Effector memory CD4-positive, alpha-beta T cell (primary cell): ENCODE measurements around the gene CREB5.

Source experiments
- DNase-seq, 3 donors: peaks; one replicate each; pipeline ENCODE4 v3.0.0-alpha.2; 2020
- H3K27ac ChIP-seq: 2 replicates; pipeline ENCODE4 v1.7.0; 2013; ENCODE audit warnings: mild to moderate bottlenecking, low read length, moderate library complexity; ENCODE audit not compliant: insufficient read depth, poor library complexity, severe bottlenecking
- H3K27me3 ChIP-seq: replicated peaks from 2 replicates; pipeline ENCODE4 v1.7.0; 2013; ENCODE audit warnings: mild to moderate bottlenecking, low read length; ENCODE audit not compliant: insufficient read depth, control insufficient read depth, poor library complexity, severe bottlenecking
- H3K36me3 ChIP-seq: 2 replicates; pipeline ENCODE4 v1.7.0; 2013; ENCODE audit warnings: mild to moderate bottlenecking, low read length, moderate library complexity; ENCODE audit not compliant: control insufficient read depth, insufficient read depth
- H3K4me1 ChIP-seq: 2 replicates; pipeline ENCODE4 v1.7.0; 2013; ENCODE audit warnings: low read length, mild to moderate bottlenecking; ENCODE audit not compliant: control insufficient read depth, insufficient read depth, poor library complexity, severe bottlenecking
- H3K4me3 ChIP-seq: 2 replicates; pipeline ENCODE4 v1.7.0; 2013; ENCODE audit warnings: low read length, low read depth, mild to moderate bottlenecking; ENCODE audit not compliant: insufficient read depth, poor library complexity, severe bottlenecking
- H3K9me3 ChIP-seq: 2 replicates; pipeline ENCODE4 v1.7.0; 2013; ENCODE audit warnings: mild to moderate bottlenecking, low read length, moderate library complexity; ENCODE audit not compliant: control insufficient read depth

Gene CREB5

DNA sequence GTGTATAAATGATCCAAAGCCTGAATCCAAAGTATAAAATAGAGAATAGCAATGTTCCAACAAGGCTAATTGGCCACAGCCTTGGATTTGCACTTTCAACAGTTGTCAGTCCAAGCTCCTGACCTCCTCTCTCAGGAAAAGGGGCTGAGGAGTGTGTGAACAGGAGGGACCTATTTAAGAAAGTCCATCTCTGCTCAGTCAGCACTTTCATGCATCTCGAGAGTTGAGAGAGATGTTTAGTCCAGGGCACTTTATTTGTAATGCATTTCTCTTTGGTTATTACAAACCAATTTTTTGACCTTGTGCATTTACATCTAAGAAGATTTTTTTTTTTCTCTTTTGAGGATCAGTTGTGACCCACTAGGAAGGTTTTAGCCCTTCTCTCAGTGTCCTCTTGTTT is 244.2 kb downstream of the CREB5 start:
- H3K27ac ChIP-seq = no peak overlapping the region

DNA sequence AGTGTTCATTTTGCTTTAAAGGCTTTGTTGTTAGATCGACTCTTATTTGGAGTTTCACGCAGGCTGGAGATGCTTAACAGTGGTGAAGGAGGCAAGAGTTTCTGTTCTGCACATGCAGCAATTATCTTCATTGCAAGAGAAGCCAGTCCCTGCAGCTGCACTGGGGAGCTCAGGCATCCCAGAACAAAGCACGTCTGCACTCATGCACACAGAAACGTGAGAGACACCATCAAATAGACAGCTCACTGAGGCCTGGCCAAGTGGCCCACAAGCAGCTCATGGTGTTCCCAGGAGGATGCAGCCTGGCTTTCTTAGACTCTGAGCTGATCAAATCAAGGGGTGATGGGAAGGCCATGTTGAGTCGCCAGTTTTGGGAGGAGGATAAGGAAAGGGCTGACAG is 246.1 kb downstream of the CREB5 start:
- Histone ChIP-seq H3K4me3 (no peak overlapping the region), H3K36me3 (no peaks in the 10 kb centered on the region), H3K9me3 (no peaks in the 10 kb centered on the region), H3K4me1 (no peaks in the 10 kb centered on the region), H3K27ac (no peak overlapping the region), H3K27me3 (no peaks in the 10 kb centered on the region)
- no peak for DNase-seq

More for the DNA sequence above, 244.2 kb downstream of the CREB5 start:
- no peaks in the 10 kb centered on the region for H3K36me3 ChIP-seq
- no peak for DNase-seq
- no peaks in the 10 kb centered on the region for H3K4me1 ChIP-seq
- H3K9me3 ChIP-seq = no peaks in the 10 kb centered on the region
- no peaks in the 10 kb centered on the region for H3K27me3 ChIP-seq
- no peak overlapping the region for H3K4me3 ChIP-seq

DNA sequence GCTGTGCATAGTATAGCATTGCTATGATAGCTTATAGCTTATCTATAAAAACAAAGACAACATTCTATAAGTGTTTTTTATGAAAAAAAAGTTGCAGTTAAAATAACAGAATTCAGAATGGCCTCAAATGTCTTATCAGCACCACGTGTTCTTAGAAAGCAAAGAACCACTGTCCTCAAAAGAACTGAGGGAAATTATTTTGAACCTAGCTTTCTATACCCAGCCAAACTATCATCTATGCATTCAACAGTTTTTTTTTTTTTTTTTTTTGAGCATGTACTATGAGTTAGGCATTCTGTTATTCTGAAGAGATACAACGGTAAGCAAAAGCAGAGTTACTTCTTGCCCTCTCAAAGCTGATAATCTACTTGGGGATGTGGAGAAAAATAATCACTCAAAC is 247.8 kb downstream of the CREB5 start:
- H3K27ac ChIP-seq = no peak overlapping the region
- no peaks in the 10 kb centered on the region for H3K9me3 ChIP-seq
- H3K36me3 ChIP-seq = no peaks in the 10 kb centered on the region
- no peak for DNase-seq
- H3K4me3 ChIP-seq = no peak overlapping the region
- H3K4me1 ChIP-seq = no peaks in the 10 kb centered on the region
- no peaks in the 10 kb centered on the region for H3K27me3 ChIP-seq

- H3K4me1 ChIP-seq = no peaks in the 10 kb centered on the region
- H3K27ac ChIP-seq = no peak overlapping the region
- no peak for DNase-seq
- no peaks in the 10 kb centered on the region for H3K9me3 ChIP-seq
- H3K4me3 ChIP-seq = no peak overlapping the region
- no peaks in the 10 kb centered on the region for H3K36me3 ChIP-seq
- no peaks in the 10 kb centered on the region for H3K27me3 ChIP-seq
Observed at GRCh38 chr7:28661826-28662595, 249.7 kb downstream of the CREB5 start.

GRCh38 chr7:28666154-28666553 is 253.8 kb downstream of the CREB5 start:
- H3K27ac ChIP-seq = no peak overlapping the region
- H3K9me3 ChIP-seq = no peaks in the 10 kb centered on the region

DNA sequence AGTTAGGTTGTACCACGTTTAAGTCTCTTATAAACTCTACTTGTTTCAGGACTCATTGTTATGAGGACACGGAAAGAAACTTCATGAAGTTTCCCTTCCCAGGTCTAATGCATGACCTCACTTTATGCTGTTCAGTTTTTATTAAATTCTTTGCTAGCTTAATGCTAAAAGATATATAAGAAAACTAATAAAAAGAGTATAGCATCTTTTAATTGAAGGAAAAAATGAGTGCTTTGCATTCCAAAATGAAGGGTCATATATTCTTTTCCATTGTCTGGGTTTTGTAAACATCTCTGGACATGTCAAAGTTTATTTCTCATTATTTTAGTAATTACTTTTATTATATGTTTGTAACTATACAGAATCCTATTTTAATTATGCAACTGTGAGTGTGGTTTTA is 255.8 kb downstream of the CREB5 start:
- Histone ChIP-seq H3K27ac (no peak overlapping the region), H3K36me3 (no peaks in the 10 kb centered on the region), H3K9me3 (no peaks in the 10 kb centered on the region), H3K4me1 (no peaks in the 10 kb centered on the region), H3K27me3 (no peaks in the 10 kb centered on the region), H3K4me3 (no peak overlapping the region)
- no peak for DNase-seq

More at GRCh38 chr7:28666154-28666553, 253.8 kb downstream of the CREB5 start:
- no peak overlapping the region for H3K4me3 ChIP-seq
- H3K36me3 ChIP-seq = no peaks in the 10 kb centered on the region
- no peak for DNase-seq
- no peaks in the 10 kb centered on the region for H3K4me1 ChIP-seq
- no peaks in the 10 kb centered on the region for H3K27me3 ChIP-seq

DNA sequence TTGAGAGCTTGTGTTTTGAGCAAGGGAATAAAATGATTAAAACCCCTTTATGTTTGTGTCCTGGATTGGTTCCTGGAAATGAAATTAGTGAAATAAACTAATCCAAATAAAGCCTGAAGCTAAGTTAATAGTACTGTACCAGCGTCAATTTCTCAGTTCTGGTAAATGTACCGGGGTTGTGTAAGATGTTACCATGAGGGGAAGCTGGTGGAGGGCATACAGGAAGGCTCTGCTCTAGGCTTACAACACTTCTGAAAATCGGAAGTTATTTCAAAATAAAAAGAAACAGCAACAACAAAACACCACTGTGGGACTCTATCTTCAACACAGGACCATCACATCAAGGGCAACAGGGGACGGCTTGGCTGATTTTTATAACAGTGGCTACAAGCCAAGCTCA is 257.0 kb downstream of the CREB5 start:
- Histone ChIP-seq H3K9me3 (no peaks in the 10 kb centered on the region), H3K27me3 (no peaks in the 10 kb centered on the region), H3K4me1 (no peaks in the 10 kb centered on the region), H3K36me3 (no peaks in the 10 kb centered on the region), H3K4me3 (no peak overlapping the region), H3K27ac (no peak overlapping the region)
- no peak for DNase-seq

GRCh38 chr7:28671526-28671925 is 259.2 kb downstream of the CREB5 start:
- Histone ChIP-seq H3K36me3 (no peaks in the 10 kb centered on the region), H3K4me3 (no peak overlapping the region), H3K9me3 (no peaks in the 10 kb centered on the region), H3K27ac (no peak overlapping the region), H3K4me1 (no peaks in the 10 kb centered on the region), H3K27me3 (no peaks in the 10 kb centered on the region)
- no peak for DNase-seq

GRCh38 chr7:28672397-28672797 is 260.1 kb downstream of the CREB5 start:
- Histone ChIP-seq H3K9me3 (no peaks in the 10 kb centered on the region), H3K4me1 (no peaks in the 10 kb centered on the region), H3K27me3 (no peaks in the 10 kb centered on the region), H3K4me3 (no peak overlapping the region), H3K36me3 (no peaks in the 10 kb centered on the region), H3K27ac (no peak overlapping the region)
- no peak for DNase-seq

DNA sequence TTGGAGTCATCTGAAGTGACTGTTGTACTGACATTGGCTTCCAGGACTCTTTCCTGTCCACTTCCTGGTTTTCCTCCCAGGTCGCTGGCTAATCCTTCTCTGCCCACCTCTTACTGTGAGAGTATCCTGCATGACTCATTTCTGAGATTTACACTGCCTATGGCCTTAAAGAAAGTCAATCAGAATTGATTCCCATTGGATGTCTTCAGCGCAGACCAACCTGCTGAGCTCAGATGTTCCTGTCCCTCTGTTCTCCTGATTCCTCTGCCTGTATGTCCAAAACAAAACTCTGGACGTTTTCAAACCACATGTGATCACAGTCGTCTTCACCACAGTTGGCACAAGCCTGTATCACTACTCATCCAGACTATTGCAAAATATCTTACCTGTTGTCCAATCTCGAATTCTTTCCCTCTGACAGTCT is 262.1 kb downstream of the CREB5 start:
- no peak for DNase-seq

More for the DNA sequence above, 262.1 kb downstream of the CREB5 start:
- H3K9me3 ChIP-seq = no peaks in the 10 kb centered on the region
- no peak overlapping the region for H3K4me3 ChIP-seq
- H3K36me3 ChIP-seq = no peaks in the 10 kb centered on the region
- H3K27ac ChIP-seq = no peak overlapping the region
- H3K4me1 ChIP-seq = no peaks in the 10 kb centered on the region
- H3K27me3 ChIP-seq = no peaks in the 10 kb centered on the region
